ENCODE results near the gene HIRA.

DNA sequence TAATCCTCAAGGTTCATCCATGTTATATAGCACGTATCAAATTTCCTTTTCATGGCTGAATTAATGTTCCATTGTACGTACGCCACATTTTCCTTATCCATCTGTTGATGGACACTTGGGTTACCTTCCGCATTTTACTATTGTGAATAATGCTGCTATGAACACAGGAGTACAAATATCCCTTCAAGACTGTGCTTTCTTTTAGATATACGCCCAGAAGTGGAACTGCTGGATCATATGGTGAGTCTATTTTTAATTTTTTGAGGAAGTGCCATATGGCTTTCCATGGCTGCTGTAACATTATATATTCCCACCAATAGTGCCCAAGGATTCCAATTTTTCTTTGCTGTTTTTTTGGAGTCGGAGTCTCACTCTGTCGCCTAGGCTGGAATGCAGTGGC is 6.8 kb upstream of the HIRA start:
- TF ChIP-seq ZNF263 (CRISPR knock-in tag; IDR thresholded peaks at IDR 0.05; ENCODE audit: low read depth) (no peak), CTCF (IDR thresholded peaks at IDR 0.05) (no peak), FOXP1 (CRISPR knock-in tag; IDR thresholded peaks at IDR 0.05; ENCODE audit: borderline replicate concordance) (no peak), E2F1 (CRISPR knock-in tag; IDR thresholded peaks at IDR 0.05) (no peak)
